H1 (cell line): ENCODE results near the gene ARHGAP15. TPM values are rescaled to one million over a fixed set of nuclear protein-coding genes. Genes with fewer than 3 reads are reported as not detected.

Experiments
- NRF1 ChIP-seq: IDR thresholded peaks from 2 replicates; pipeline ENCODE4 v1.6.1; 2011; ENCODE audit warnings: mild to moderate bottlenecking, low read depth, low read length, improper control_type of control experiment
- SIN3A ChIP-seq, 2 experiments: IDR thresholded peaks in 1 of 2; conservative IDR thresholded peaks in 1 of 2; 2 replicates each; pipeline ENCODE4 v1.6.1; 2011 to 2012; ENCODE audit warnings: low read length in 2 of 2, improper control_type of control experiment in 1 of 2, low read depth in 1 of 2, mild to moderate bottlenecking in 1 of 2
- polyA plus RNA-seq, 7 experiments: library from polyadenylated mRNA; depleted of rRNA in 3 of 7; stranded (reverse) in 5 of 7; unstranded in 2 of 7; fragments of >200 nt in 5 of 7; fragments of 200-250 nt in 2 of 7; gene quantifications; 1 replicate in 5 of 7; 2 replicates in 1 of 7; 4 replicates in 1 of 7; pipeline versions ENCODE4 v1.2.1 to v1.2.3, GENCODE V29; 2011 to 2013; ENCODE audit warnings: missing spikeins in 2 of 7, mixed read lengths in 2 of 7
- total RNA-seq: library from RNA; stranded (reverse); fragmentation: NEBNext Ultra II Directional; extraction: Animal tissue kit (Norgen Biotek cat#: 25700); gene quantifications from 2 replicates; pipeline ENCODE4 v1.2.1, GENCODE V29; 2021
- TF ChIP-seq, protein P1 (sequence below): fragments of 300-600 bp; sonication (generic); IDR thresholded peaks from 2 replicates; pipeline ENCODE4 v1.7.1; 2012; ENCODE audit warnings: low read length, moderate library complexity, mild to moderate bottlenecking, inconsistent platforms; ENCODE audit not compliant: insufficient replicate concordance
- TF ChIP-seq, protein P2 (sequence below): IDR thresholded peaks from 2 replicates; pipeline ENCODE4 v1.6.1; 2012; ENCODE audit warnings: inconsistent platforms

ARHGAP15 gene
- total and polyA plus RNA-seq, 2 of the 8 experiments (the other 6 are each of a cell fraction or from before 2014, with no cell fraction given) = not detected

DNA sequence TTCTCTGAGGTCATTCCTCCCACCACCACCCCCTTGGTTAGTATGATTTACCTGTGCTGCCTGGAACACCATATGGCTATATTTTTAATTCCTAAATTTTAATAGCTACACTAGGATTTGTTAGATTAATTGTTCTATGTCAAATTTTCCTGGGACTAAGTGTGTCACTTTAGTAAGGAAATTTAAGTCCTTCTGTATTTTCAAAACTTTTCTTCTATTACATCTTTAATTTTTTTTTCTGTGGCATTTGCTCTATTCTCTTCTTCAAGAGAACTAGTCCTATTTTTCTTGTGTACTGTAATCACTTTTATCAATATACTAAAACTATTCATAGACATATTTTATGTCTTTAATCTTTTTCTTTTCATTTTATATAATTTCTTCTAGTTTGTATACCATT lies 456.9 kb downstream of the ARHGAP15 start (continued):
- TF ChIP-seq, protein P1, sequence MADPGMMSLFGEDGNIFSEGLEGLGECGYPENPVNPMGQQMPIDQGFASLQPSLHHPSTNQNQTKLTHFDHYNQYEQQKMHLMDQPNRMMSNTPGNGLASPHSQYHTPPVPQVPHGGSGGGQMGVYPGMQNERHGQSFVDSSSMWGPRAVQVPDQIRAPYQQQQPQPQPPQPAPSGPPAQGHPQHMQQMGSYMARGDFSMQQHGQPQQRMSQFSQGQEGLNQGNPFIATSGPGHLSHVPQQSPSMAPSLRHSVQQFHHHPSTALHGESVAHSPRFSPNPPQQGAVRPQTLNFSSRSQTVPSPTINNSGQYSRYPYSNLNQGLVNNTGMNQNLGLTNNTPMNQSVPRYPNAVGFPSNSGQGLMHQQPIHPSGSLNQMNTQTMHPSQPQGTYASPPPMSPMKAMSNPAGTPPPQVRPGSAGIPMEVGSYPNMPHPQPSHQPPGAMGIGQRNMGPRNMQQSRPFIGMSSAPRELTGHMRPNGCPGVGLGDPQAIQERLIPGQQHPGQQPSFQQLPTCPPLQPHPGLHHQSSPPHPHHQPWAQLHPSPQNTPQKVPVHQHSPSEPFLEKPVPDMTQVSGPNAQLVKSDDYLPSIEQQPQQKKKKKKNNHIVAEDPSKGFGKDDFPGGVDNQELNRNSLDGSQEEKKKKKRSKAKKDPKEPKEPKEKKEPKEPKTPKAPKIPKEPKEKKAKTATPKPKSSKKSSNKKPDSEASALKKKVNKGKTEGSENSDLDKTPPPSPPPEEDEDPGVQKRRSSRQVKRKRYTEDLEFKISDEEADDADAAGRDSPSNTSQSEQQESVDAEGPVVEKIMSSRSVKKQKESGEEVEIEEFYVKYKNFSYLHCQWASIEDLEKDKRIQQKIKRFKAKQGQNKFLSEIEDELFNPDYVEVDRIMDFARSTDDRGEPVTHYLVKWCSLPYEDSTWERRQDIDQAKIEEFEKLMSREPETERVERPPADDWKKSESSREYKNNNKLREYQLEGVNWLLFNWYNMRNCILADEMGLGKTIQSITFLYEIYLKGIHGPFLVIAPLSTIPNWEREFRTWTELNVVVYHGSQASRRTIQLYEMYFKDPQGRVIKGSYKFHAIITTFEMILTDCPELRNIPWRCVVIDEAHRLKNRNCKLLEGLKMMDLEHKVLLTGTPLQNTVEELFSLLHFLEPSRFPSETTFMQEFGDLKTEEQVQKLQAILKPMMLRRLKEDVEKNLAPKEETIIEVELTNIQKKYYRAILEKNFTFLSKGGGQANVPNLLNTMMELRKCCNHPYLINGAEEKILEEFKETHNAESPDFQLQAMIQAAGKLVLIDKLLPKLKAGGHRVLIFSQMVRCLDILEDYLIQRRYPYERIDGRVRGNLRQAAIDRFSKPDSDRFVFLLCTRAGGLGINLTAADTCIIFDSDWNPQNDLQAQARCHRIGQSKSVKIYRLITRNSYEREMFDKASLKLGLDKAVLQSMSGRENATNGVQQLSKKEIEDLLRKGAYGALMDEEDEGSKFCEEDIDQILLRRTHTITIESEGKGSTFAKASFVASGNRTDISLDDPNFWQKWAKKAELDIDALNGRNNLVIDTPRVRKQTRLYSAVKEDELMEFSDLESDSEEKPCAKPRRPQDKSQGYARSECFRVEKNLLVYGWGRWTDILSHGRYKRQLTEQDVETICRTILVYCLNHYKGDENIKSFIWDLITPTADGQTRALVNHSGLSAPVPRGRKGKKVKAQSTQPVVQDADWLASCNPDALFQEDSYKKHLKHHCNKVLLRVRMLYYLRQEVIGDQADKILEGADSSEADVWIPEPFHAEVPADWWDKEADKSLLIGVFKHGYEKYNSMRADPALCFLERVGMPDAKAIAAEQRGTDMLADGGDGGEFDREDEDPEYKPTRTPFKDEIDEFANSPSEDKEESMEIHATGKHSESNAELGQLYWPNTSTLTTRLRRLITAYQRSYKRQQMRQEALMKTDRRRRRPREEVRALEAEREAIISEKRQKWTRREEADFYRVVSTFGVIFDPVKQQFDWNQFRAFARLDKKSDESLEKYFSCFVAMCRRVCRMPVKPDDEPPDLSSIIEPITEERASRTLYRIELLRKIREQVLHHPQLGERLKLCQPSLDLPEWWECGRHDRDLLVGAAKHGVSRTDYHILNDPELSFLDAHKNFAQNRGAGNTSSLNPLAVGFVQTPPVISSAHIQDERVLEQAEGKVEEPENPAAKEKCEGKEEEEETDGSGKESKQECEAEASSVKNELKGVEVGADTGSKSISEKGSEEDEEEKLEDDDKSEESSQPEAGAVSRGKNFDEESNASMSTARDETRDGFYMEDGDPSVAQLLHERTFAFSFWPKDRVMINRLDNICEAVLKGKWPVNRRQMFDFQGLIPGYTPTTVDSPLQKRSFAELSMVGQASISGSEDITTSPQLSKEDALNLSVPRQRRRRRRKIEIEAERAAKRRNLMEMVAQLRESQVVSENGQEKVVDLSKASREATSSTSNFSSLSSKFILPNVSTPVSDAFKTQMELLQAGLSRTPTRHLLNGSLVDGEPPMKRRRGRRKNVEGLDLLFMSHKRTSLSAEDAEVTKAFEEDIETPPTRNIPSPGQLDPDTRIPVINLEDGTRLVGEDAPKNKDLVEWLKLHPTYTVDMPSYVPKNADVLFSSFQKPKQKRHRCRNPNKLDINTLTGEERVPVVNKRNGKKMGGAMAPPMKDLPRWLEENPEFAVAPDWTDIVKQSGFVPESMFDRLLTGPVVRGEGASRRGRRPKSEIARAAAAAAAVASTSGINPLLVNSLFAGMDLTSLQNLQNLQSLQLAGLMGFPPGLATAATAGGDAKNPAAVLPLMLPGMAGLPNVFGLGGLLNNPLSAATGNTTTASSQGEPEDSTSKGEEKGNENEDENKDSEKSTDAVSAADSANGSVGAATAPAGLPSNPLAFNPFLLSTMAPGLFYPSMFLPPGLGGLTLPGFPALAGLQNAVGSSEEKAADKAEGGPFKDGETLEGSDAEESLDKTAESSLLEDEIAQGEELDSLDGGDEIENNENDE = no peak
- no peak for TF ChIP-seq SIN3A (conservative IDR thresholded peaks at IDR 0.05 in 1 of 2, IDR thresholded peaks at IDR 0.05 in 1 of 2; ENCODE audit: low read depth in 1 of 2, low read length in 2 of 2)
- TF ChIP-seq, protein P2, sequence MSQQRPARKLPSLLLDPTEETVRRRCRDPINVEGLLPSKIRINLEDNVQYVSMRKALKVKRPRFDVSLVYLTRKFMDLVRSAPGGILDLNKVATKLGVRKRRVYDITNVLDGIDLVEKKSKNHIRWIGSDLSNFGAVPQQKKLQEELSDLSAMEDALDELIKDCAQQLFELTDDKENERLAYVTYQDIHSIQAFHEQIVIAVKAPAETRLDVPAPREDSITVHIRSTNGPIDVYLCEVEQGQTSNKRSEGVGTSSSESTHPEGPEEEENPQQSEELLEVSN = no peak
- TF ChIP-seq NRF1 = no peak
